Lower leg skin (tissue), 3 donors: Measurements from ENCODE around the gene ACKR2.

Source experiments
- CTCF ChIP-seq, 3 donors: fragments of 450-650 bp; IDR thresholded peaks; one replicate each; pipeline ENCODE4 v1.5.1; 2016; ENCODE audit warnings: antibody characterized with exemption in 3 of 3, mild to moderate bottlenecking in 3 of 3, moderate library complexity in 2 of 3
- POLR2A ChIP-seq, 2 donors: fragments of 450-650 bp; IDR thresholded peaks; one replicate each; pipeline ENCODE4 v1.6.1; 2016 to 2017; ENCODE audit warnings: antibody characterized with exemption in 2 of 2, mild to moderate bottlenecking in 1 of 2, moderate library complexity in 1 of 2

GRCh38 chr3:42819351-42819965, 10.2 kb downstream of the ACKR2 start:
- TF ChIP-seq CTCF (IDR thresholded peaks at IDR 0.05): no peak
- no peak for TF ChIP-seq POLR2A (IDR thresholded peaks at IDR 0.05)
